CD14-positive monocyte (primary cell): ENCODE data around the gene GSE1. TPM values are rescaled to one million over a fixed set of nuclear protein-coding genes. Genes with fewer than 3 reads are reported as not detected.

ENCODE experiments used
- DNase-seq, 3 donors: peaks; one replicate each; pipeline ENCODE4 v3.0.0-alpha.2; 2011 to 2022
- H2AFZ ChIP-seq: 2 replicates; pipeline ENCODE4 v1.6.0; 2012; ENCODE audit warnings: mild to moderate bottlenecking, low read depth, low read length, inconsistent platforms; ENCODE audit not compliant: insufficient read depth, poor library complexity, severe bottlenecking
- H3K27ac ChIP-seq, 2 donors: 1 replicate in 1 of 2; 2 replicates in 1 of 2; pipeline ENCODE4 v1.5.1; 2012 to 2013; ENCODE audit warnings: low read length in 2 of 2, control low read depth in 1 of 2, inconsistent platforms in 1 of 2, low read depth in 1 of 2, mild to moderate bottlenecking in 1 of 2
- H3K27me3 ChIP-seq, 2 donors: one replicate each; pipeline versions ENCODE4 v1.6.0 to v1.6.1; 2011 to 2013; ENCODE audit warnings: low read length in 2 of 2; ENCODE audit not compliant: control insufficient read depth in 2 of 2, insufficient read depth in 2 of 2
- H3K36me3 ChIP-seq, 2 donors: replicated peaks in 1 of 2; 1 replicate in 1 of 2; 2 replicates in 1 of 2; pipeline versions ENCODE4 v1.5.1 to v1.6.1; 2012 to 2013; ENCODE audit warnings: low read length in 2 of 2, control low read depth in 1 of 2, inconsistent platforms in 1 of 2, mild to moderate bottlenecking in 1 of 2; ENCODE audit not compliant: insufficient read depth in 2 of 2, control insufficient read depth in 1 of 2
- H3K4me1 ChIP-seq, 2 donors: 1 replicate in 1 of 2; 2 replicates in 1 of 2; pipeline versions ENCODE4 v1.5.1 to v1.6.1; 2012 to 2013; ENCODE audit warnings: low read length in 2 of 2, control low read depth in 1 of 2, inconsistent platforms in 1 of 2, mild to moderate bottlenecking in 1 of 2, moderate library complexity in 1 of 2; ENCODE audit not compliant: insufficient read depth in 2 of 2, control insufficient read depth in 1 of 2
- H3K4me2 ChIP-seq: replicated peaks from 2 replicates; pipeline ENCODE3; 2012; ENCODE audit warnings: low read length, moderate library complexity, mild to moderate bottlenecking; ENCODE audit not compliant: poor library complexity, severe bottlenecking; ENCODE audit errors: extremely low read depth
- H3K4me3 ChIP-seq, 3 experiments: fragments of 200-600 bp in 1 of 3; sonication (generic) in 1 of 3; replicated peaks in 1 of 3; 1 replicate in 2 of 3; 2 replicates in 1 of 3; pipeline ENCODE4 v1.5.1; 2011 to 2013; ENCODE audit warnings: low read length in 3 of 3, mild to moderate bottlenecking in 3 of 3, control low read depth in 2 of 3, low read depth in 2 of 3, inconsistent platforms in 1 of 3, moderate library complexity in 1 of 3
- H3K79me2 ChIP-seq: 2 replicates; pipeline ENCODE4 v1.6.0; 2012; ENCODE audit warnings: mild to moderate bottlenecking, control low read depth, inconsistent platforms, low read length, moderate library complexity; ENCODE audit not compliant: insufficient read depth
- H3K9ac ChIP-seq: 2 replicates; pipeline ENCODE4 v1.6.0; 2017; ENCODE audit warnings: low read length, mild to moderate bottlenecking; ENCODE audit not compliant: insufficient read depth, poor library complexity, severe bottlenecking
- H3K9me3 ChIP-seq, 2 donors: replicated peaks in 1 of 2; 1 replicate in 1 of 2; 2 replicates in 1 of 2; pipeline versions ENCODE4 v1.5.1 to v1.6.1; 2012 to 2013; ENCODE audit warnings: low read length in 2 of 2, control low read depth in 1 of 2; ENCODE audit not compliant: control insufficient read depth in 1 of 2, insufficient read depth in 1 of 2
- H4K20me1 ChIP-seq: 2 replicates; pipeline ENCODE4 v1.6.0; 2012; ENCODE audit warnings: mild to moderate bottlenecking, low read length, control low read depth, moderate library complexity; ENCODE audit not compliant: insufficient read depth
- H3K27ac Mint-ChIP-seq, 7 donors: one replicate each; pipeline ENCODE4 v1.8.0; 2020; ENCODE audit warnings: mild to moderate bottlenecking in 7 of 7, mixed read lengths in 7 of 7, moderate library complexity in 6 of 7, inconsistent platforms in 2 of 7
- H3K27me3 Mint-ChIP-seq, 3 donors: one replicate each; pipeline ENCODE4 v1.8.0; 2021 to 2022; ENCODE audit warnings: low read depth in 3 of 3, mild to moderate bottlenecking in 3 of 3, mixed read lengths in 3 of 3, moderate library complexity in 3 of 3, inconsistent platforms in 1 of 3
- H3K36me3 Mint-ChIP-seq, 2 donors: one replicate each; pipeline ENCODE4 v1.8.0; 2020; ENCODE audit warnings: mixed read lengths in 2 of 2, inconsistent platforms in 1 of 2, mild to moderate bottlenecking in 1 of 2
- H3K4me1 Mint-ChIP-seq: one replicate; pipeline ENCODE4 v1.8.0; 2020; ENCODE audit warnings: mild to moderate bottlenecking, mixed read lengths
- H3K4me3 Mint-ChIP-seq, 2 donors: one replicate each; pipeline ENCODE4 v1.8.0; 2020; ENCODE audit warnings: mild to moderate bottlenecking in 2 of 2, mixed read lengths in 2 of 2, moderate library complexity in 1 of 2
- H3K9me3 Mint-ChIP-seq, 7 donors: one replicate each; pipeline ENCODE4 v1.8.0; 2020 to 2022; ENCODE audit warnings: mixed read lengths in 7 of 7, mild to moderate bottlenecking in 6 of 7, moderate library complexity in 6 of 7, inconsistent platforms in 2 of 7
- CTCF ChIP-seq: fragments of 200-600 bp; IDR thresholded peaks from one replicate; pipeline ENCODE4 v1.8.0; 2022; ENCODE audit warnings: antibody characterized with exemption, mild to moderate bottlenecking
- WGBS: methylation state at CpG from one replicate; pipeline ENCODE4 v1.1.5; 2013; ENCODE audit warnings: missing lambda C conversion rate; ENCODE audit not compliant: insufficient coverage; 5-methylcytosine and 5-hydroxymethylcytosine counted together
- intact Hi-C, 2 donors: fragments of 100-400 bp; cut with micrococcal nuclease; formaldehyde crosslinking; loops; one replicate each; pipeline versions ENCODE4 v1.15.0 to v1.15.1; 2023
- polyA plus RNA-seq, 3 donors: library from polyadenylated mRNA; depleted of rRNA in 1 of 3; unstranded in 2 of 3; stranded (reverse) in 1 of 3; fragments of 300-500 nt in 2 of 3; fragments of >200 nt in 1 of 3; fragmentation: Illumina TruSeq in 2 of 3; gene quantifications; 1 replicate in 2 of 3; 2 replicates in 1 of 3; pipeline ENCODE4 v1.2.3, GENCODE V29; 2012 to 2021

The GSE1 gene
- polyA plus RNA-seq, 3 donors, result 0.67 to 38.9 (median 0.86) TPM

GRCh38 chr16:85624646-85625045 lies 11.5 kb downstream of the GSE1 start:
- H3K27me3 Mint-ChIP-seq, result peaks cover 0 to 1% (median 0%) of the 10 kb centered on the region in 3 donors
- no peak overlapping the region for H3K27ac Mint-ChIP-seq
- peaks cover 9 to 16% (median 14%) of the 10 kb centered on the region in 7 donors for H3K9me3 Mint-ChIP-seq
- H3K4me3 ChIP-seq, result no peak overlapping the region
- H3K27ac ChIP-seq, result no peak overlapping the region
- H4K20me1 ChIP-seq, result peaks cover 98% of the 10 kb centered on the region
- intact Hi-C loops, result no loop called here
- H3K36me3 ChIP-seq, result peaks cover 13 to 20% of the 10 kb centered on the region in 2 donors
- DNase-seq, result no peak
- no peak for TF ChIP-seq CTCF
- peaks cover 13% of the 10 kb centered on the region for H3K4me1 Mint-ChIP-seq
- H3K36me3 Mint-ChIP-seq, result peaks cover 22 to 30% of the 10 kb centered on the region in 2 donors
- H3K9me3 ChIP-seq, result peaks cover 8 to 19% of the 10 kb centered on the region in 2 donors
- no peak overlapping the region for H3K4me2 ChIP-seq
- no peak overlapping the region for H3K4me3 Mint-ChIP-seq
- H3K27me3 ChIP-seq, result no peaks in the 10 kb centered on the region
- H2AFZ ChIP-seq, result no peak overlapping the region
- H3K9ac ChIP-seq, result no peak overlapping the region
- peaks cover 98% of the 10 kb centered on the region for H3K79me2 ChIP-seq
- H3K4me1 ChIP-seq, result no peaks in the 10 kb centered on the region
- 96% methylated on average over 17 of the region's 17 CpGs for WGBS

GRCh38 chr16:85625053-85625452 lies 11.9 kb downstream of the GSE1 start:
- Mint-ChIP-seq H3K4me1 (peaks cover 13% of the 10 kb centered on the region), H3K27ac (peak overlapping the region in 4 of 7 donors; percentile 25 to 60 (median 53))

More at GRCh38 chr16:85625053-85625452, 11.9 kb downstream of the GSE1 start:
- Histone ChIP-seq H3K4me3 (no peak overlapping the region), H3K4me2 (no peak overlapping the region), H2AFZ (no peak overlapping the region), H3K27ac (no peak overlapping the region), H3K36me3 (peaks cover 14 to 24% of the 10 kb centered on the region in 2 donors), H3K9ac (no peak overlapping the region), H4K20me1 (peaks cover 98% of the 10 kb centered on the region), H3K4me1 (no peaks in the 10 kb centered on the region), H3K79me2 (peaks cover 98% of the 10 kb centered on the region), H3K27me3 (no peaks in the 10 kb centered on the region), H3K9me3 (peaks cover 12 to 23% of the 10 kb centered on the region in 2 donors)
- no peak for TF ChIP-seq CTCF
- Mint-ChIP-seq H3K36me3 (peaks cover 26 to 34% of the 10 kb centered on the region in 2 donors), H3K4me3 (no peak overlapping the region), H3K27me3 (peaks cover 0 to 1% (median 0%) of the 10 kb centered on the region in 3 donors), H3K9me3 (peaks cover 11 to 21% (median 18%) of the 10 kb centered on the region in 7 donors)
- DNase-seq, result no peak
- WGBS, result 92% methylated on average over 27 of the region's 27 CpGs
- intact Hi-C loops, result no loop called here
